Heart right ventricle (tissue), 16 donors: Measurements from ENCODE around the gene MTX2. TPM values are rescaled to one million over a fixed set of nuclear protein-coding genes. Genes with fewer than 3 reads are reported as not detected.

Source experiments
- ATAC-seq, 8 donors: fragments of 200-7000 bp; cut with Tn5 transposase; one replicate each; pipeline ENCODE4 v1.9.1; 2020; ENCODE audit warnings: mild to moderate bottlenecking in 8 of 8, moderate library complexity in 8 of 8, moderate number of reproducible peaks in 1 of 8
- DNase-seq, 2 donors: peaks; one replicate each; pipeline ENCODE4 v3.0.0-alpha.2; 2020
- H3K27ac ChIP-seq, 10 donors: fragments of 200-600 bp; sonication (generic) in 2 of 10; one replicate each; pipeline versions ENCODE4 v1.5.0 to v1.8.0; 2020 to 2022; ENCODE audit warnings: mild to moderate bottlenecking in 3 of 10
- H3K27me3 ChIP-seq, 7 donors: fragments of 200-600 bp; one replicate each; pipeline ENCODE4 v1.8.0; 2021 to 2022; ENCODE audit warnings: mild to moderate bottlenecking in 2 of 7
- H3K36me3 ChIP-seq, 9 donors: fragments of 200-600 bp; sonication (generic) in 1 of 9; one replicate each; pipeline versions ENCODE4 v1.5.0 to v1.8.0; 2020 to 2022; ENCODE audit warnings: mild to moderate bottlenecking in 2 of 9
- H3K4me1 ChIP-seq, 9 donors: fragments of 200-600 bp; sonication (generic) in 1 of 9; one replicate each; pipeline versions ENCODE4 v1.5.0 to v1.8.0; 2020 to 2022; ENCODE audit warnings: mild to moderate bottlenecking in 4 of 9
- H3K4me3 ChIP-seq, 10 donors: fragments of 200-600 bp; sonication (generic) in 2 of 10; one replicate each; pipeline versions ENCODE4 v1.5.0 to v1.8.0; 2020 to 2022; ENCODE audit warnings: mild to moderate bottlenecking in 7 of 10, moderate library complexity in 2 of 10
- H3K9me3 ChIP-seq, 11 donors: fragments of 200-600 bp in 10 of 11; sonication (generic) in 2 of 11; one replicate each; pipeline versions ENCODE4 v1.5.0 to v1.8.0; 2013 to 2022; ENCODE audit warnings: mild to moderate bottlenecking in 2 of 11, control low read depth in 1 of 11, moderate library complexity in 1 of 11
- CTCF ChIP-seq, 9 donors: fragments of 200-600 bp; sonication (generic) in 2 of 9; IDR thresholded peaks; one replicate each; pipeline versions ENCODE4 v1.5.0 to v1.8.0; 2021 to 2022; ENCODE audit warnings: antibody characterized with exemption in 9 of 9, mild to moderate bottlenecking in 5 of 9, moderate library complexity in 1 of 9
- WGBS, 2 donors: extraction: QIAGEN DNeasy Blood & Tissue Kit; methylation state at CpG; one replicate each; pipeline ENCODE4 v1.1.7; 2013; ENCODE audit warnings: inconsistent platforms in 1 of 2; 5-methylcytosine and 5-hydroxymethylcytosine counted together
- intact Hi-C, 10 donors: fragments of 100-400 bp; cut with DNase I; formaldehyde crosslinking; loops; one replicate each; pipeline versions ENCODE4 v1.11.1 to v1.14.2; 2022
- polyA plus RNA-seq, 2 donors: library from polyadenylated mRNA; stranded (reverse); fragments of 200-250 nt; gene quantifications; one replicate each; pipeline ENCODE4 v1.2.3, GENCODE V29; 2013
- total RNA-seq, 10 donors: library from RNA; stranded (reverse); fragmentation: NEBNext Ultra II Directional in 3 of 10; extraction: Animal tissue kit (Norgen Biotek cat#: 25700) in 3 of 10; gene quantifications; one replicate each; pipeline versions ENCODE4 v1.2.1 to v1.2.4, GENCODE V29; 2021 to 2023
- donor health status: Arrhythmogenic right ventricular cardiomyopathy.
- donor health status: ischemic (EF 13 %, LVEDD 7.1; RV severe dilation, severe dysfunction).
- donor health status: healthy with polysubstance abuse.
- donor health status: DM: no; HTN: yes; CAD: no.
- donor health status: DM: no; HTN: no; CAD: no.
- donor health status: ischemic (EF 25% LVEDD 6.9; RV normal size, moderate dysfunction).
- donor health status: ischemic (EF 25% LVEDD 5.7; RV mildly dilated, moderate dysfunction).
- donor health status: healthy.
- donor health status: DM: yes; HTN: yes; CAD: no.
- donor health status: Ischemic cardiomyopathy.
- donor health status: ischemic (EF 35%, LVEDD 5.7; RV mildly dilated, moderate dysfunction).
- donor health status: nonischemic (EF 11% LVEDD 7.7; RV severe dilation, severe dysfunction).
- donor health status: DM: yes; HTN: yes; CAD: no.
- donor health status: PGD.
- donor health status: ischemic (EF 29% LVEDD 5.4; RV normal size, mild dysfunction).
- donor health status: nonischemic (EF 23%, LVEDD 6.1; RV moderate dilation, normal function).

The MTX2 gene
- total and polyA plus RNA-seq, 12 donors: 37.3 to 65.2 (median 48.8) TPM

GRCh38 chr2:176237456-176237855, 31.8 kb upstream of the MTX2 start:
- intact Hi-C loops: no loop called here
- no peak for TF ChIP-seq CTCF (IDR thresholded peaks at IDR 0.05)
- H3K27ac ChIP-seq: no peak overlapping the region
- ATAC-seq (no peak), DNase-seq (no peak)
- no peaks in the 10 kb centered on the region for H3K36me3 ChIP-seq
- no peak overlapping the region for H3K4me3 ChIP-seq
- peaks cover 0 to 7% (median 0%) of the 10 kb centered on the region in 9 donors for H3K4me1 ChIP-seq
- 31 to 37% methylated on average over 4 of the region's 4 CpGs for WGBS, 2 donors
- peaks cover 0 to 56% (median 31%) of the 10 kb centered on the region in 7 donors for H3K27me3 ChIP-seq
- H3K9me3 ChIP-seq: no peaks in the 10 kb centered on the region

- TF ChIP-seq CTCF (IDR thresholded peaks at IDR 0.05): no peak
- Histone ChIP-seq H3K9me3 (no peaks in the 10 kb centered on the region), H3K36me3 (no peaks in the 10 kb centered on the region), H3K27ac (no peak overlapping the region), H3K27me3 (peaks cover 0 to 49% (median 22%) of the 10 kb centered on the region in 7 donors), H3K4me1 (peaks cover 0 to 7% (median 0%) of the 10 kb centered on the region in 9 donors), H3K4me3 (no peak overlapping the region)
- 86% methylated on average over 4 of the region's 4 CpGs for WGBS, 2 donors
- intact Hi-C loops: no loop called here
- no peak for DNase-seq
- no peak for ATAC-seq
Measured at GRCh38 chr2:176239031-176239430, 30.2 kb upstream of the MTX2 start.

GRCh38 chr2:176240301-176240700, 28.9 kb upstream of the MTX2 start:
- Histone ChIP-seq H3K27me3 (peaks cover 0 to 52% (median 20%) of the 10 kb centered on the region in 7 donors), H3K9me3 (no peaks in the 10 kb centered on the region), H3K36me3 (no peaks in the 10 kb centered on the region), H3K4me3 (no peak overlapping the region), H3K4me1 (peaks cover 0 to 7% (median 0%) of the 10 kb centered on the region in 9 donors), H3K27ac (no peak overlapping the region)
- intact Hi-C loops: no loop called here
- ATAC-seq: no peak
- DNase-seq: no peak
- no peak for TF ChIP-seq CTCF (IDR thresholded peaks at IDR 0.05)
- WGBS, 2 donors: 61 to 64% methylated on average over 1 of the region's 1 CpG

DNA sequence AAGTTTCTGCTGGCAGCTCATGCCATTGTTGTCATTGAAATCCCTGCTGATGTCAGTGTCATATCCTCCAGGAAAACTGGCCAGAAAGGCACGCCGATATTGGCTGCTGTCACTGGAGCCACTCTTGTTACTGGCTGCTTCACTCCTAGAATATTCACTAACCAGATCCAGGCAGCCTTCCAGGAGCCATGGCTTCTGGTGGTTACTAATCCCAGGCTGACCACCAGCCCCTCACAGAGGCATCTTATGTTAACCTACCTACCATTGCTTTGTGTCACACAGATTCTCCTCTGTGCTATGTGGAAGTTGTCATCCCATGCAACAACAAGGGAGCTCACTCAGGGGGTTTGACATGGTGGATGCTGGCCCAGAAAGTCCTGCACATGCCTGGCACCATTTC, 27.0 kb upstream of the MTX2 start:
- Histone ChIP-seq H3K9me3 (no peaks in the 10 kb centered on the region), H3K4me1 (peaks cover 0 to 7% (median 0%) of the 10 kb centered on the region in 9 donors), H3K27ac (no peak overlapping the region), H3K36me3 (no peaks in the 10 kb centered on the region), H3K27me3 (peaks cover 0 to 42% (median 15%) of the 10 kb centered on the region in 7 donors), H3K4me3 (no peak overlapping the region)
- intact Hi-C loops: no loop called here
- 52 to 53% methylated on average over 2 of the region's 2 CpGs for WGBS, 2 donors
- ATAC-seq: no peak
- no peak for TF ChIP-seq CTCF (IDR thresholded peaks at IDR 0.05)
- no peak for DNase-seq
